Upper lobe of left lung (tissue), 6 donors: ENCODE data around the gene FBLN7. TPM values are rescaled to one million over a fixed set of nuclear protein-coding genes. Genes with fewer than 3 reads are reported as not detected.

Experiments used
- ATAC-seq, 2 donors: fragments of 200-7000 bp; cut with Tn5 transposase; one replicate each; pipeline ENCODE4 v1.9.1; 2022; ENCODE audit warnings: mild to moderate bottlenecking in 2 of 2, moderate library complexity in 2 of 2; ENCODE audit not compliant: low FRiP score in 2 of 2
- DNase-seq, 2 donors: peaks; one replicate each; pipeline ENCODE4 v3.0.0-alpha.2; 2019 to 2020
- H3K27ac ChIP-seq, 4 donors: fragments of 200-600 bp; sonication (generic); one replicate each; pipeline ENCODE4 v1.5.1; 2016 to 2019
- H3K27me3 ChIP-seq, 4 donors: fragments of 200-600 bp; sonication (generic); one replicate each; pipeline ENCODE4 v1.5.1; 2017 to 2019
- H3K36me3 ChIP-seq, 4 donors: fragments of 200-600 bp; sonication (generic); one replicate each; pipeline ENCODE4 v1.5.1; 2016 to 2019
- H3K4me1 ChIP-seq, 4 donors: fragments of 200-600 bp; sonication (generic); one replicate each; pipeline ENCODE4 v1.5.1; 2018 to 2019
- H3K4me3 ChIP-seq, 4 donors: fragments of 200-600 bp; sonication (generic); one replicate each; pipeline ENCODE4 v1.5.1; 2017 to 2019; ENCODE audit warnings: mild to moderate bottlenecking in 2 of 4, moderate library complexity in 1 of 4
- H3K9me3 ChIP-seq, 4 donors: fragments of 200-600 bp; sonication (generic); one replicate each; pipeline ENCODE4 v1.5.1; 2018 to 2019
- EP300 ChIP-seq, 4 donors: sonication (generic); formaldehyde crosslinking; IDR thresholded peaks; one replicate each; pipeline ENCODE4 v1.5.1; 2017; ENCODE audit warnings: antibody characterized with exemption in 4 of 4, control low read depth in 2 of 4
- POLR2A ChIP-seq, 4 donors: fragments of 450-650 bp; IDR thresholded peaks; one replicate each; pipeline ENCODE4 v1.5.1; 2016 to 2017; ENCODE audit warnings: antibody characterized with exemption in 4 of 4, mild to moderate bottlenecking in 2 of 4
- POLR2AphosphoS5 ChIP-seq, 2 donors: sonication (generic); formaldehyde crosslinking; IDR thresholded peaks; one replicate each; pipeline ENCODE4 v1.5.1; 2017; ENCODE audit warnings: antibody characterized with exemption in 2 of 2
- WGBS, 2 donors: methylation state at CpG; one replicate each; pipeline ENCODE4 v1.1.5; 2017 to 2018; 5-methylcytosine and 5-hydroxymethylcytosine counted together
- total RNA-seq, 6 donors: library from RNA; depleted of rRNA in 4 of 6; stranded (reverse); fragments of >200 nt in 4 of 6; gene quantifications; one replicate each; pipeline versions ENCODE4 v1.1.0 to v1.2.1, GENCODE V29; 2016 to 2021
- TF ChIP-seq, protein P1 (sequence below), 6 experiments: fragments of 450-650 bp in 4 of 6; fragments of 200-600 bp in 2 of 6; sonication (generic) in 2 of 6; IDR thresholded peaks; one replicate each; pipeline ENCODE4 v1.5.1; 2016 to 2019; ENCODE audit warnings: antibody characterized with exemption in 6 of 6
- donor health status: DM: no; HTN: no; CAD: no; lungs with moderate emphysema.
- donor health status: DM: no; HTN: yes; CAD: no; lungs with severe emphysema.

The FBLN7 gene
- total RNA-seq, 6 donors from 2014 or later, result 2.0 to 6.9 (median 4.0) TPM; not detected in 1

DNA sequence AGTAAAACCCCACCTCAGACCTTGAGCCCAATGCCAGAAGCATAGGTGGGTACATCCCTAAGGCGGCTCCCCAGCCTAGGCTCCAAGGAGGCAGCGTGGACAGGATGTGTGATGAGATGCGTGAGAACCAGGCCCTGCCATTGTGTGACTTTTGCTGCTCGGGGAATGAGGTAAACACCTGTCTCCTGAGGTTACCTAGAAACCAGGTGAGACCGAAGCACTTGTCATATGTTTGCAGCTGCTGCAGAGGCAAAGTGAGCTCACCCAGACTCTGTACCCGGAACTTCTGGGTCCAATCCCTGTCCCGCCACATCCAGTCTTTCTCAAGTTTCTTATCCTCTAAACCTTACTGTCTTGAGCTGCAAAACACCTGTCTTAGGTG, 3.4 kb downstream of the FBLN7 start:
- Histone ChIP-seq H3K27ac (no peak overlapping the region), H3K4me3 (no peak overlapping the region), H3K9me3 (no peaks in the 10 kb centered on the region), H3K36me3 (no peaks in the 10 kb centered on the region), H3K4me1 (peaks cover 0 to 21% (median 8%) of the 10 kb centered on the region in 4 donors), H3K27me3 (peaks cover 0 to 2% (median 0%) of the 10 kb centered on the region in 4 donors)
- 78 to 100% methylated on average over 3 to 7 of the region's 7 CpGs for WGBS, 2 donors
- TF ChIP-seq, protein P1, sequence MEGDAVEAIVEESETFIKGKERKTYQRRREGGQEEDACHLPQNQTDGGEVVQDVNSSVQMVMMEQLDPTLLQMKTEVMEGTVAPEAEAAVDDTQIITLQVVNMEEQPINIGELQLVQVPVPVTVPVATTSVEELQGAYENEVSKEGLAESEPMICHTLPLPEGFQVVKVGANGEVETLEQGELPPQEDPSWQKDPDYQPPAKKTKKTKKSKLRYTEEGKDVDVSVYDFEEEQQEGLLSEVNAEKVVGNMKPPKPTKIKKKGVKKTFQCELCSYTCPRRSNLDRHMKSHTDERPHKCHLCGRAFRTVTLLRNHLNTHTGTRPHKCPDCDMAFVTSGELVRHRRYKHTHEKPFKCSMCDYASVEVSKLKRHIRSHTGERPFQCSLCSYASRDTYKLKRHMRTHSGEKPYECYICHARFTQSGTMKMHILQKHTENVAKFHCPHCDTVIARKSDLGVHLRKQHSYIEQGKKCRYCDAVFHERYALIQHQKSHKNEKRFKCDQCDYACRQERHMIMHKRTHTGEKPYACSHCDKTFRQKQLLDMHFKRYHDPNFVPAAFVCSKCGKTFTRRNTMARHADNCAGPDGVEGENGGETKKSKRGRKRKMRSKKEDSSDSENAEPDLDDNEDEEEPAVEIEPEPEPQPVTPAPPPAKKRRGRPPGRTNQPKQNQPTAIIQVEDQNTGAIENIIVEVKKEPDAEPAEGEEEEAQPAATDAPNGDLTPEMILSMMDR (IDR thresholded peaks at IDR 0.05), result no peak
- no peak for TF ChIP-seq POLR2AphosphoS5 (IDR thresholded peaks at IDR 0.05)
- ATAC-seq (no peak), DNase-seq (no peak)

GRCh38 chr2:112142525-112143078, 4.4 kb downstream of the FBLN7 start:
- H3K4me3 ChIP-seq, result no peak overlapping the region
- H3K4me1 ChIP-seq, result peaks cover 0 to 17% (median 8%) of the 10 kb centered on the region in 4 donors
- 90 to 95% methylated on average over 8 of the region's 8 CpGs for WGBS, 2 donors
- DNase-seq (no peak), ATAC-seq (peak in 1 of 2 donors; percentile 53)
- no peaks in the 10 kb centered on the region for H3K9me3 ChIP-seq
- no peak for TF ChIP-seq POLR2AphosphoS5 (IDR thresholded peaks at IDR 0.05)
- no peak for TF ChIP-seq EP300 (IDR thresholded peaks at IDR 0.05)
- no peak for TF ChIP-seq POLR2A (IDR thresholded peaks at IDR 0.05)
- TF ChIP-seq, protein P1 (IDR thresholded peaks at IDR 0.05), result no peak
- peaks cover 0 to 2% (median 0%) of the 10 kb centered on the region in 4 donors for H3K27me3 ChIP-seq
- no peak overlapping the region for H3K27ac ChIP-seq
- no peaks in the 10 kb centered on the region for H3K36me3 ChIP-seq

- DNase-seq (no peak), ATAC-seq (peak in 1 of 2 donors; percentile 34)
- H3K4me1 ChIP-seq, result peaks cover 0 to 12% (median 4%) of the 10 kb centered on the region in 4 donors
- no peak overlapping the region for H3K27ac ChIP-seq
- H3K36me3 ChIP-seq, result no peaks in the 10 kb centered on the region
- 91 to 94% methylated on average over 5 of the region's 5 CpGs for WGBS, 2 donors
- peaks cover 0 to under 1% (median 0%) of the 10 kb centered on the region in 4 donors for H3K27me3 ChIP-seq
- TF ChIP-seq POLR2A (IDR thresholded peaks at IDR 0.05), result no peak
- TF ChIP-seq, protein P1 (IDR thresholded peaks at IDR 0.05), result no peak
- TF ChIP-seq EP300 (IDR thresholded peaks at IDR 0.05), result no peak
- no peak for TF ChIP-seq POLR2AphosphoS5 (IDR thresholded peaks at IDR 0.05)
- no peaks in the 10 kb centered on the region for H3K9me3 ChIP-seq
- no peak overlapping the region for H3K4me3 ChIP-seq
These were observed 5.0 kb downstream of the FBLN7 start for GRCh38 chr2:112143150-112143549.

DNA sequence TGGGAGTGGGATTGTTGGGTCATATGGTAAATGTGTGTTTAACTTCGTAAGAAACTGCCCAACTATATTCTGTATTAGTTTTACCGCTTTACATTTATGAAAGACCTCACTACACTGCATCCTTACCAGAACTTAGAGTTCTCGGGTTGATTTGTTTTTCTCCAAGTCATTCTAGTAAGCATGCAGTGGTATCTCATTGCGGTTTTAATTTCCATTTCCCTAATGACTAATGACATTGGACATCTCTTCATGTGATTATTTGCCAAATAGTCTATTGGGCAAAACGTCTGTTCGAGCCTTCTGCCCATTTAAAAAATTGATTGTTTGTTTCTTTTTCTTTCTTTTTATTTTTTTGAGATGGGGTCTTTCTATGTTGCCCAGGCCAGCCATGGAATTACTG, 6.8 kb downstream of the FBLN7 start:
- no peaks in the 10 kb centered on the region for H3K27me3 ChIP-seq
- no peak overlapping the region for H3K27ac ChIP-seq
- ATAC-seq (no peak), DNase-seq (no peak)
- no peaks in the 10 kb centered on the region for H3K9me3 ChIP-seq
- no peak overlapping the region for H3K4me3 ChIP-seq
- 91% methylated on average over 6 of the region's 6 CpGs for WGBS, 2 donors
- TF ChIP-seq POLR2A (IDR thresholded peaks at IDR 0.05), result no peak
- no peak for TF ChIP-seq POLR2AphosphoS5 (IDR thresholded peaks at IDR 0.05)
- TF ChIP-seq EP300 (IDR thresholded peaks at IDR 0.05), result no peak
- TF ChIP-seq, protein P1 (IDR thresholded peaks at IDR 0.05), result no peak
- H3K36me3 ChIP-seq, result no peaks in the 10 kb centered on the region
- H3K4me1 ChIP-seq, result peaks cover 0 to 7% (median 3%) of the 10 kb centered on the region in 4 donors
